Measurements from ENCODE around the gene HERC3. TPM values are rescaled to one million over a fixed set of nuclear protein-coding genes. Genes with fewer than 3 reads are reported as not detected.

Gene HERC3
- total and polyA plus RNA-seq, 2 of the 13 experiments (the other 11 are each of a cell fraction or from before 2014, with no cell fraction given): 3.8 to 6.2 TPM

DNA sequence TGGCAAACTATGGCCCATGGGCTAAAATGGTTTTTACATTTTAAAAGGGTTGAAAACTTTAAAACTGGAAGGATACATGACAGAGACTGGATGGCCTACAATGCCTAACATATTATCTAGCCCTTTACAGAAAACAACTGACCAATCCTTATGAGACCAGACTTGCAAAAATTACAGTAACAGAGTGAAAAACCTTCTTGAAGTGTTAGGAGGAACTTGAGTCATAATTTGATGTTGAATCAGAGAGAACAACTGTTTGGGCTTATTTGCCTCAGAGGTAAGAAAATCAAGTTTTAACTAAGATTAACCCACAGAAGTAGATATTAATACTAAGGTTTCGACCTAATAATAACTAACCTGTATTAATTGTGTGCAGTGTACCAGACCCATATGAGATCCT, 117.7 kb downstream of the HERC3 start:
- Histone ChIP-seq H3K27ac (ENCODE audit: extremely low read length, insufficient read depth, low read length) (no peak overlapping the region), H2AFZ (ENCODE audit: low read length) (no peak overlapping the region), H3K4me1 (ENCODE audit: insufficient read depth, low read length) (no peaks in the 10 kb centered on the region), H3K4me3 (replicated peaks in 1 of 3; ENCODE audit: insufficient read depth in 1 of 3, low read depth in 2 of 3, low read length in 3 of 3) (no peak overlapping the region), H3K79me2 (ENCODE audit: insufficient read depth, low read length) (no peaks in the 10 kb centered on the region), H3K9me3 (ENCODE audit: low read length) (no peaks in the 10 kb centered on the region), H3K27me3 (ENCODE audit: control insufficient read depth in 1 of 2, insufficient read depth in 2 of 2, low read length in 2 of 2) (no peaks in the 10 kb centered on the region), H3K9ac (ENCODE audit: insufficient read depth, low read depth, low read length) (no peak overlapping the region), H3K4me2 (ENCODE audit: low read depth, low read length) (no peak overlapping the region), H4K20me1 (ENCODE audit: insufficient read depth, low read length) (no peaks in the 10 kb centered on the region), H3K36me3 (replicated peaks in 1 of 2; ENCODE audit: control insufficient read depth in 1 of 2, insufficient read depth in 2 of 2, low read length in 2 of 2) (no peaks in the 10 kb centered on the region)
- WGBS (ENCODE audit: low lambda C conversion rate): 96% methylated on average over 1 of the region's 1 CpG
- no TSS peak for BruUV-seq (replicated peaks)
- DNase-seq (ENCODE audit: low spot score) (no peak), ATAC-seq (no peak), FAIRE-seq (no peak)
- no peak for TF ChIP-seq AHDC1 (CRISPR knock-in tag; IDR thresholded peaks at IDR 0.05; ENCODE audit: borderline replicate concordance)
- TF ChIP-seq, protein P1, sequence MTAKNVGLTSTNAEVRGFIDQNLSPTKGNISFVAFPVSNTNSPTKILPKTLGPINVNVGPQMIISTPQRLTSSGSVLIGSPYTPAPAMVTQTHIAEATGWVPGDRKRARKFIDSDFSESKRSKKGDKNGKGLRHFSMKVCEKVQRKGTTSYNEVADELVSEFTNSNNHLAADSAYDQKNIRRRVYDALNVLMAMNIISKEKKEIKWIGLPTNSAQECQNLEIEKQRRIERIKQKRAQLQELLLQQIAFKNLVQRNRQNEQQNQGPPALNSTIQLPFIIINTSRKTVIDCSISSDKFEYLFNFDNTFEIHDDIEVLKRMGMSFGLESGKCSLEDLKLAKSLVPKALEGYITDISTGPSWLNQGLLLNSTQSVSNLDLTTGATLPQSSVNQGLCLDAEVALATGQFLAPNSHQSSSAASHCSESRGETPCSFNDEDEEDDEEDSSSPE (CRISPR knock-in tag; IDR thresholded peaks at IDR 0.05): no peak
- no peak for TF ChIP-seq ZBTB3 (CRISPR knock-in tag; IDR thresholded peaks at IDR 0.05; ENCODE audit: borderline replicate concordance, low read depth)
- TF ChIP-seq SP5 (CRISPR knock-in tag; IDR thresholded peaks at IDR 0.05; ENCODE audit: borderline replicate concordance, low read depth): no peak
- no peak for TF ChIP-seq ZNF253 (CRISPR knock-in tag; IDR thresholded peaks at IDR 0.05; ENCODE audit: borderline replicate concordance)
- no peak for TF ChIP-seq PAF1 (CRISPR knock-in tag; IDR thresholded peaks at IDR 0.05)
- no peak for TF ChIP-seq GABPA (IDR thresholded peaks at IDR 0.05; ENCODE audit: low read depth, low read length)
- TF ChIP-seq GABPA (CRISPR knock-in tag; IDR thresholded peaks at IDR 0.05; ENCODE audit: low read depth): no peak
- no peak for TF ChIP-seq REPIN1 (CRISPR knock-in tag; IDR thresholded peaks at IDR 0.05; ENCODE audit: borderline replicate concordance, low read depth)
- no peak for TF ChIP-seq SP1 (IDR thresholded peaks at IDR 0.05)
- no peak for TF ChIP-seq SP1 (CRISPR knock-in tag; IDR thresholded peaks at IDR 0.05)
- TF ChIP-seq NR3C1 (CRISPR knock-in tag; IDR thresholded peaks at IDR 0.05): no peak
- ChIA-PET POLR2A (no interaction called here), CTCF (ENCODE audit: low intra/inter-chr PET ratio, low total read pairs) (no interaction called here)
- in situ Hi-C loops (cut with HindIII; ENCODE audit: extremely low pct_ligation_motif_present, low pct_unique_long_range_greater_than_20kb) (loop anchor here (5.0 to 10.0 kb wide), 2 partner anchors 82 to 315 kb away; no protein-coding TSS in a partner anchor), intact Hi-C loops (cut with micrococcal nuclease; ENCODE audit: unreplicated experiment) (no loop called here)
